A549 (cell line): ENCODE results near the gene TCEANC2. TPM values are rescaled to one million over a fixed set of nuclear protein-coding genes. Genes with fewer than 3 reads are reported as not detected.

Experiments used
- ATAC-seq, 2 experiments: fragments of 200-7000 bp in 1 of 2; fragments of >200 bp in 1 of 2; cut with Nextera tagmentation in 1 of 2; cut with Tn5 transposase in 1 of 2; 3 replicates each; pipeline versions ENCODE4 v1.8.0 to v1.9.1; 2018 to 2020; ENCODE audit warnings: mild to moderate bottlenecking in 1 of 2, moderate library complexity in 1 of 2
- CTCF ChIA-PET: fragments of 300-600 bp; sonication (Branson Sonifier 250); formaldehyde crosslinking; extraction: SDS; loops from one replicate; lab custom pipeline; 2021; ENCODE audit warnings: antibody characterized with exemption, inconsistent platforms; lab: Yijun Ruan, JAX
- POLR2A ChIA-PET: fragments of 350-600 bp; formaldehyde crosslinking; extraction: SDS; loops from one replicate; lab custom pipeline; 2021; ENCODE audit warnings: antibody characterized with exemption, inconsistent platforms; lab: Yijun Ruan, JAX
- DNase-seq, 2 experiments: peaks; one replicate each; pipeline versions ENCODE4 v3.0.0 to v3.0.0-alpha.2; 2011 to 2016; ENCODE audit warnings: low read depth in 1 of 2, low spot score in 1 of 2
- FAIRE-seq: peaks from 2 replicates; lab custom pipeline; 2011; peaks lifted over from hg19 to GRCh38; lab: Jason Lieb, UNC
- H3K27ac ChIP-seq, 2 experiments: fragments of >200 bp; sonication (Bioruptor Twin); formaldehyde crosslinking; 3 replicates each; pipeline ENCODE4 v1.5.1; 2016 to 2017
- H3K4me1 ChIP-seq: fragments of >200 bp; sonication (Bioruptor Twin); formaldehyde crosslinking; 3 replicates; pipeline ENCODE4 v1.6.1; 2016
- H3K4me2 ChIP-seq: fragments of >200 bp; sonication (Bioruptor Twin); formaldehyde crosslinking; 3 replicates; pipeline ENCODE4 v1.6.1; 2016
- H3K4me3 ChIP-seq: fragments of >200 bp; sonication (Bioruptor Twin); formaldehyde crosslinking; 3 replicates; pipeline ENCODE4 v1.5.1; 2016
- H3K9me3 ChIP-seq: fragments of >200 bp; sonication (Bioruptor Twin); formaldehyde crosslinking; 3 replicates; pipeline ENCODE4 v1.6.1; 2016
- CBX8 ChIP-seq: fragments of 200-600 bp; sonication (generic); IDR thresholded peaks from 2 replicates; pipeline ENCODE4 v1.6.1; 2016
- CEBPB ChIP-seq, 2 experiments: fragments of >200 bp in 1 of 2; sonication (Bioruptor Twin) in 1 of 2; formaldehyde crosslinking in 1 of 2; IDR thresholded peaks; 2 replicates each; pipeline ENCODE4 v1.6.1; 2012 to 2016
- CTCF ChIP-seq: fragments of >200 bp; sonication (Bioruptor Twin); formaldehyde crosslinking; IDR thresholded peaks from 3 replicates; pipeline ENCODE4 v1.5.1; 2016
- E2F6 ChIP-seq: IDR thresholded peaks from 2 replicates; pipeline ENCODE4 v1.6.1; 2012; ENCODE audit warnings: low read depth, borderline replicate concordance
- ELK1 ChIP-seq: fragments of 150-350 bp; IDR thresholded peaks from 2 replicates; pipeline ENCODE4 v1.6.1; 2014; ENCODE audit warnings: low read depth, mild to moderate bottlenecking, low read length
- ESRRA ChIP-seq: fragments of 150-350 bp; IDR thresholded peaks from 2 replicates; pipeline ENCODE4 v1.6.1; 2014; ENCODE audit warnings: mild to moderate bottlenecking, low read length, borderline replicate concordance
- FOSB ChIP-seq: fragments of 250-450 bp; sonication (Bioruptor Pico); IDR thresholded peaks from 2 replicates; pipeline ENCODE4 v1.5.0; 2020; ENCODE audit warnings: mild to moderate bottlenecking, moderate library complexity
- FOSL2 ChIP-seq, 2 experiments: fragments of 450-650 bp in 1 of 2; fragments of >200 bp in 1 of 2; sonication (Bioruptor Twin) in 1 of 2; formaldehyde crosslinking; IDR thresholded peaks; 2 replicates each; pipeline versions ENCODE4 v1.5.0 to v1.6.1; 2016 to 2020; ENCODE audit warnings: mild to moderate bottlenecking in 1 of 2, moderate library complexity in 1 of 2
- HOXA7 ChIP-seq: fragments of 250-450 bp; sonication (Bioruptor Pico); IDR thresholded peaks from 2 replicates; pipeline ENCODE4 v1.5.0; 2020; ENCODE audit warnings: mild to moderate bottlenecking, moderate library complexity
- HOXB13 ChIP-seq: fragments of 250-450 bp; sonication (Bioruptor Pico); IDR thresholded peaks from 2 replicates; pipeline ENCODE4 v1.5.0; 2020; ENCODE audit warnings: low read depth, mild to moderate bottlenecking, moderate library complexity
- JUN ChIP-seq, 2 experiments: fragments of >200 bp; sonication (Bioruptor Twin); formaldehyde crosslinking; IDR thresholded peaks; 2 replicates in 1 of 2; 3 replicates in 1 of 2; pipeline ENCODE4 v1.6.1; 2016 to 2017
- JUNB ChIP-seq: fragments of >200 bp; sonication (Bioruptor Twin); formaldehyde crosslinking; IDR thresholded peaks from 2 replicates; pipeline ENCODE4 v1.6.1; 2016
- KDM5A ChIP-seq: fragments of 200-600 bp; sonication (generic); IDR thresholded peaks from 2 replicates; pipeline ENCODE4 v1.6.1; 2016; ENCODE audit warnings: antibody characterized with exemption, mild to moderate bottlenecking
- MAFK ChIP-seq: fragments of 450-650 bp; IDR thresholded peaks from 2 replicates; pipeline ENCODE4 v1.6.1; 2014; ENCODE audit not compliant: partially characterized antibody
- NR3C1 ChIP-seq: fragments of >200 bp; sonication (Bioruptor Twin); formaldehyde crosslinking; IDR thresholded peaks from 3 replicates; pipeline ENCODE4 v1.6.1; 2017
- PHF8 ChIP-seq: fragments of 200-600 bp; sonication (generic); IDR thresholded peaks from 2 replicates; pipeline ENCODE4 v1.6.1; 2016; ENCODE audit warnings: low read depth, mild to moderate bottlenecking, antibody characterized with exemption, moderate library complexity, borderline replicate concordance
- POLR2AphosphoS2 ChIP-seq: conservative IDR thresholded peaks from 2 replicates; pipeline ENCODE4 v1.6.1; 2012; ENCODE audit warnings: low read length, improper control_type of control experiment, inconsistent platforms
- RCOR1 ChIP-seq: fragments of 150-350 bp; IDR thresholded peaks from 2 replicates; pipeline ENCODE4 v1.6.1; 2014; ENCODE audit warnings: antibody characterized with exemption, low read length, low read depth
- USF2 ChIP-seq: fragments of 450-650 bp; IDR thresholded peaks from 2 replicates; pipeline ENCODE4 v1.6.1; 2014; ENCODE audit warnings: antibody characterized with exemption
- ZFP36 ChIP-seq: fragments of 450-650 bp; IDR thresholded peaks from 2 replicates; pipeline ENCODE4 v1.6.1; 2014; ENCODE audit warnings: borderline replicate concordance; ENCODE audit not compliant: partially characterized antibody
- ZNF302 ChIP-seq: fragments of 250-450 bp; sonication (Bioruptor Pico); IDR thresholded peaks from 2 replicates; pipeline ENCODE4 v1.9.0; 2021; ENCODE audit warnings: inconsistent platforms, mild to moderate bottlenecking, moderate library complexity
- ZSCAN20 ChIP-seq: fragments of 250-450 bp; sonication (Bioruptor Pico); IDR thresholded peaks from 2 replicates; pipeline ENCODE4 v1.8.0; 2022; ENCODE audit warnings: mild to moderate bottlenecking, moderate library complexity
- WGBS: methylation state at CpG from one replicate; pipeline ENCODE4 v1.1.6; 2017; ENCODE audit errors: missing lambda C conversion rate; 5-methylcytosine and 5-hydroxymethylcytosine counted together
- polyA plus RNA-seq, 4 experiments: library from polyadenylated mRNA; depleted of rRNA in 3 of 4; stranded (reverse); fragments of >200 nt; fragmentation: RNase III in 1 of 4; extraction: RNeasy Plus Mini Kit Qiagen cat#74134 plus additional on column Dnase treatment in 1 of 4; gene quantifications; 2 replicates in 3 of 4; 3 replicates in 1 of 4; pipeline ENCODE4 v1.2.3, GENCODE V29; 2011 to 2017

TCEANC2 gene
- polyA plus RNA-seq, 2 of the 4 experiments (the other 2 are of a cell fraction) = 1.9 to 3.4 TPM

- TF ChIP-seq HOXA7 (no peak), FOSL2 (IDR thresholded peaks at IDR 0.05) (no peak), FOSL2 (CRISPR knock-in tag; IDR thresholded peaks at IDR 0.05) (no peak), E2F6 (no peak), NR3C1 (no peak), JUN (IDR thresholded peaks at IDR 0.05) (no peak), ZFP36 (no peak), ZNF302 (CRISPR knock-in tag) (no peak), KDM5A (no peak), RCOR1 (no peak), JUNB (no peak), CEBPB (IDR thresholded peaks at IDR 0.05) (no peak), POLR2AphosphoS2 (no peak)
- no peak for DNase-seq
- no peaks in the 10 kb centered on the region for H3K9me3 ChIP-seq
- FAIRE-seq = no peak
- H3K27ac ChIP-seq = no peak overlapping the region
- CTCF ChIA-PET = interaction anchor here (0.9 to 1.4 kb wide), 3 partner anchors 9 to 360 kb away, joined by 3 read pairs; no protein-coding TSS in a partner anchor
- no peaks in the 10 kb centered on the region for H3K4me1 ChIP-seq
- WGBS = 6% methylated on average over 2 of the region's 2 CpGs
- no peak overlapping the region for H3K4me3 ChIP-seq
- POLR2A ChIA-PET = no interaction called here
- H3K4me2 ChIP-seq = no peak overlapping the region
- no peak for ATAC-seq
Measured at GRCh38 chr1:54129858-54130257, 76.5 kb downstream of the TCEANC2 start.

GRCh38 chr1:54131419-54131818 is 78.0 kb downstream of the TCEANC2 start:
- ChIA-PET POLR2A (no interaction called here), CTCF (interaction anchor here (1.9 kb wide), 1 partner anchor 9 kb away, joined by 14 read pairs; no protein-coding TSS in a partner anchor)
- no peak for TF ChIP-seq FOSB
- TF ChIP-seq ELK1 = no peak
- TF ChIP-seq ESRRA = no peak
- TF ChIP-seq HOXB13 (CRISPR knock-in tag) = no peak
- TF ChIP-seq PHF8 = no peak
- TF ChIP-seq MAFK = no peak
- no peak for TF ChIP-seq CBX8
- TF ChIP-seq ZSCAN20 (CRISPR knock-in tag) = no peak
- no peak for TF ChIP-seq ZNF302 (CRISPR knock-in tag)
- TF ChIP-seq USF2 = no peak
- TF ChIP-seq CTCF = no peak
- FAIRE-seq (no peak), DNase-seq (no peak), ATAC-seq (no peak)
- Histone ChIP-seq H3K4me1 (0 out of 3 replicates have a peak, but pooled peaks cover 3% of the 10 kb centered on the region), H3K4me2 (no peak overlapping the region), H3K4me3 (no peak overlapping the region), H3K27ac (no peak overlapping the region), H3K9me3 (no peaks in the 10 kb centered on the region)
- whole genome bisulfite sequencing = 47% methylated on average over 2 of the region's 2 CpGs
